ENCODE results near the gene CALN1.
"Not testable (repeated sequence)": the region's sequence is repeated elsewhere in the genome, so short reads cannot be mapped to it uniquely, and the experiment has no call there.

Gene CALN1

GRCh38 chr7:72265071-72265904 is 146.8 kb downstream of the CALN1 start:
- DNase-seq: no peak

DNA sequence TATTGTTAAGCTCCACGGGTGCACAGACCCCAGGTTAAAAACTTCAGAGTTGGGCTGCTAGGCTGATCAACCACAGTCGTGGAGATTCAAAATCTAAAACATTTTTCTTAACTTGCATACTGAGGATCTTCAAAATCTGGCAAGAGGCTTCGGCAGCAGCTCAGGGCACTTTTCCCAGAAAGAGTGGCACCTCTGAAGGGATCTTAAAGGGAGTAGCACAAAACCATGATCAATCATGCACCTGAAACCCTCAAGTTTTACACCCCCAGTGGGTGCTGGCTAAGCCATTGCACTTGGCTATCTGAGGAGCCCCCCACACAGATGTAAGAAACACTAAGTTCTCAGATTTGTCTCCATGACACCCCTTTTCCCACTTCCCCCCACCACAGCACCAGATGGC is 151.7 kb downstream of the CALN1 start:
- DNase-seq: no peak

DNA sequence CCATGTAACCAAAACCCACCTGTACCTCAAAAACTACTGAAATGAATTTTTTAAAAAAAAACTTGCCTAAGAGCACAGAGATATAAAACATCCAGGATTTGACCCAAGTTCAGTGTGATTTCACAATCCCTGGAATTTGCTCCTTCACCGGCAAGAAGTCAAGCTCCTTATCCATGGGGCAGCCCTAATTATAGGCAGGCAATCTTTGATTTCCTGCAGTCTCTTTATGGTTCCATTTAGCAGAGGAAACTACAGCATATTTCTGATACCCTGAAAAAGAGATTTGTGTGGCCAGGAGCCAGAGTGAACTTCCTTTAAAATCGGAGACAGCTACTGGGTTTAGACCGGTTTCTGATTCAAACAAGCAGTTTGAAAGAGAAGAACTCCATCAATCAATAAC is 154.1 kb downstream of the CALN1 start:
- no peak for DNase-seq

DNA sequence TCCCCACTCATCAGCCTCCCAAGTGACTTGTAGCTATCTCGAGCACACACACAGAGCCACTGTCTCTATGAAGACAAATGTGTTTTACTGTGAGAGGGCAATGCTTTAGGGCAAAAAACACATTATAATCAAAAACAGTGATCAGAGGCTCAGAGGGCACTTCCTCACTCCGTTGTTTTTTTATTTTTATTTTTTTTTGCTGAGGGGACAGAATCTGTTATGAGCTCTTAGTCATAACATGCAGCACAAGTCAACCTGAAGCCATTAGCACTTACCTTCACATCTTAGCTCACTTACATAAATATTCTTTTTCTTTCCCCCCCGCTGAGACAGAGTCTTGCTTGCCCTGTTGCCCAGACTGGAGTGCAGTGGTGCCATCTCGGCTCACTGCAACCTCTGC is 157.7 kb downstream of the CALN1 start:
- DNase-seq: no peak

- no peak for DNase-seq
Observed at GRCh38 chr7:72249106-72249505, 163.0 kb downstream of the CALN1 start.

DNA sequence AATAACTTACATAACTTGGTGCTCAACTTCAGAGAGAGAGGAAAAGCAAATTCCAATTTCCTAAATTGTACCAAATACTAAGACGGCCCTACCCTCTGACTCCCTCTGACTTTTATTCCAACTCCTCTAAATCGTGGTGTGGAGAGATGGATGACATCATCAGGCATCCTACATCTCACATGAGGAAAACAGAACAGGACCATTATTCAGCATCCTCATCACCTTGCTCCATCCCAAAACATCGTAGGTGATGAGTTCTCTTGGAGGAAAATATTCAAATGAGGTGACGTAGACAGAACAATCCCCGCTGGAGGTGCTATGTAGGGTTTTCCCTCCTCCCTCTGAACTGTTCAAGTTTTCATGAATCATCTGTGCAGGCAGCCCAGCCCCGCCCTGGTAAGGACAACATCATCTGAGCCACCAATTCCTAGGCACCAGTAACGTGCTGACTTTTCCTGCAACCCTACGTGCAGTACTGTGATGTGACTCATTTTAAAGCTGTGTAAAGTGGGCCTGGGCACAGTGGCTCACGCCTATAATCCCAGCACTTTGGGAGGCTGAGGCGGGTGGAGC is 167.2 kb downstream of the CALN1 start:
- DNase-seq: no peak

DNA sequence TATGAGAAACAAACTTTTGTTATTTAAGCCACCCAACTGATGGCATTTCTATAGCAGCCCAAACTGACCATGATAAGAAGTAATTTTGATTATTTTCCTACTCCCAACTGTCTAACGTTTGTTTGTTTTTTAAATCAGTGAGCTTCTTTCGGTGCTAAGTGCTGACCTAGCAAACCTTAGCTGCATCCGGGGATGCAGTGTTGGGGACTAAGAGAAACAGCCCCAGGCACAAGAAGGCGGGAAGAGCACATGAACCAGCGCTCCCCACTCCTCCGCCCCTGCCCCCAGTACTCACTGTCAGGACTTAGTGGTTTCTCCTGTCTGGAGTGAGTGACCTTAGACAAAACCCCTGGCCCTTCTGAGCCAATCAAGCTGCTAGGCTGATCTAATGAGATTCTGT is 168.8 kb downstream of the CALN1 start:
- no peak for DNase-seq

DNA sequence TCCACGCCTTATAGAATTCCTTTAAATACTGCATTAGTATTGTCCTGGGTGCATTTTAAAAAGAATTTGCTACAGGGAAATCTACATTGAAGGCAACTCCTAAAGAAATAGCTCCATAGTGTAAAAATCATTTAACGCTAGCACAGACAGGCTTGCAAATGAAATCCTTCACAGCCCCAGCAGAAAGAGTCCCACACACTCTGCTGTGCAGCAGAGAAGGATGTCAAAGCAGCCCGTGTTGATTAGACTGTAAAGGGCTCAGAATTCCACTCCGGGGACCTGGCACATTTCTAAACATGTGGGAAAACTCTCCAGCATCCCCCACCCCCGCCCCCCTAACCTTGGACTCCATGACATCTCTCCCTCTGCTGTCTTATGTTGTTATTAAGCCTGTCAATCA is 176.8 kb downstream of the CALN1 start:
- no peak for DNase-seq

DNA sequence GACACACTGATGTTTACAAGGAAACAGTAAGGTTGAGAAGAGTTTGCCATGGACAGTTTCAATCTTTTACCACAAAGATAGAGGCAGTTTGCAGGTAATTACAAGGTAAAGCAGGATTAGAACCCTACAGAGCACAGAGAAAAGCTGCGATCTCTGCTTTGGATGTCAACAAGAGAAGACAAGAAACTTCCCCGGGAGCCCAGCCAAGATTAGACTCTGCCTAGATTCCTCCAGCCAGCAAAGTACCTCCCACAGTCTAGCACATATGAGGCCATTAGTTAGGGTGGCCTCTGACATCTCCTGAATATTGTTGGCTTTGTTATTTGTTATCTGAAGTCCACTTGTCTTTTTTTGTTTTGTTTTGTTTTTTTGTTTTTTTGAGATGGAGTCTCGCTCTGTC is 178.1 kb downstream of the CALN1 start:
- no peak for DNase-seq

GRCh38 chr7:72230281-72230680 is 181.9 kb downstream of the CALN1 start:
- no peak for DNase-seq

- no peak for DNase-seq
Observed at GRCh38 chr7:72223351-72223750, 188.8 kb downstream of the CALN1 start.

DNA sequence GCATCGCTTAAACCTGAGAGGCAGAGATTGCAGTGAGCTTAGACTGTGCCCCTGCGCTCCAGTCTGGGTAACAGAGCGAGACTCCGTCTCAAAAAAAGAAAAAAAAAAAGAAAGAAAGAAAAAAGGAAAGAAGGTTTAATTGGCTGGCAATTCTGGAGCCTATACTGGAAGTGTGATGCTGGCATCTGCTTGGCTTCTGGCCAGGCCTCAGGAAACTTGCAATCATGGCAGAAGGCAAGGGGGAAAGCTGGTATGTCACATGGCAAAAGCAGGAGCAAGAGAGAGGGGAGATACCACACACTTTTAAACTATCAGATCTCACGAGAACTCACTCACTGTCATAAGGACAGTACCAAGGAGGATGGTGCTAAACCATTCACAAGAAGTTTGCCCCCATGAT is 190.0 kb downstream of the CALN1 start:
- DNase-seq: no peak

GRCh38 chr7:72219500-72219899 is 192.6 kb downstream of the CALN1 start:
- no peak for DNase-seq

DNA sequence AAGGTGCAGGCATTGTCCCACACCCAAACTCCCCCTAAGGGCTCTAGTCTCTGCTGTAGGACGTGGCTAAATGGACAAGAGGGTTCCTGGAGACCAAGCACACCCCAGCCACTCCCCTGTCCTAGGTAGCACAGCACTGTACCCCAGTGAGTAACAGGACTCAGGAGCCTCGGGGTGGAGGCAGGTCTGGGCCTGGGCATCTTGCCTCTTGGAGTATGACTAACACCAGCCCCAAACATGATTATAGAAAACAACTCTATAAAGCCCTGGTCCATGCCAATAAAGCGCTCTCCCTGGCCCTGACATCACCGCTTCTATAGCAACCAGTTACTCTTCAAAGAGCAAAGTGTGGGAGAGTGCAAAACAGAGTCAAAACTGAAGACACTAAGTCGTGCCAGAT is 195.0 kb downstream of the CALN1 start:
- DNase-seq: no peak

GRCh38 chr7:72213769-72214168 is 198.4 kb downstream of the CALN1 start:
- DNase-seq: no peak

- no peak for DNase-seq
Observed at GRCh38 chr7:72213081-72213480, 199.1 kb downstream of the CALN1 start.

- no peak for DNase-seq
Observed at GRCh38 chr7:72211175-72211574, 201.0 kb downstream of the CALN1 start.

GRCh38 chr7:72209006-72209405 is 203.1 kb downstream of the CALN1 start:
- DNase-seq: not testable (repeated sequence)

DNA sequence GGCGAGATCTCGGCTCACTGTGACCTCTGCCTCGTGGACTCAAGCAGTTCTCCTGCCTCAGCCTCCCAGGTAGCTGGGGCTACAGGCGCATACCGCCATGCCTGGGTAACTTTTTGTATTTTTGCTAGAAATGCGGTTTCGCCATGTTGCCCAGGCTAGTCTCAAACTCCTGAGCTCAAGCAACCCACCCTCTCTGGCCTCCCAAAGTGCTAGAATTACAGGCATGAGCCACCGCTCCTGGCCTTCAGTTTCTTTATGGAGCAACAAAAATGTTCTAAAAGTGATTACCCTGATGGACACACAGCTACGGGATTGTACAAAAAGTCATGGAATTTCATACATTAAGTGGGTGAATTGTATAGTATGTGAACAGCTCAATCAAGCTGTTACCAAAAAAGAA is 216.0 kb downstream of the CALN1 start:
- DNase-seq: no peak

- DNase-seq: no peak
Observed at GRCh38 chr7:72190919-72191318, 221.2 kb downstream of the CALN1 start.

DNA sequence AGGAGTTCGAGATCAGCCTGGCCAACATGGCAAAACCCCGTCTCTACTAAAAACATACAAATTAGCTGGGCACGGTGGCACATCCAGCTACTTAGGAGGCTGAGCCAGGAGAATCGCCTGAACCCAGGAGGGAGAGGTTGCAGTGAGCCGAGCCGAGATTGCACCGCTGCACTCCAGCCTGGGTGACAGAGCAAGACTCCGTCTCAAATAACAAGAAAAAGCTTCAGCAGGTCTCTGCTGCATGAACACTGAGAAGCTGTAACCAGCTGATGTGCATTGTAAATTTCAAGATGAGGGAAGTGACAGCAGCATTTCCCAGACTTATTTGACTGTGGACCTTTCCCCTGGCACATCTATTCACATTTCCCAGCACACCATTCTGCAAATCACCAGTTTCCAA is 222.0 kb downstream of the CALN1 start:
- no peak for DNase-seq

- DNase-seq: no peak
Observed at GRCh38 chr7:72187179-72187578, 225.0 kb downstream of the CALN1 start.

- DNase-seq: no peak
Observed at GRCh38 chr7:72183835-72184234, 228.3 kb downstream of the CALN1 start.

- DNase-seq: no peak
Observed at GRCh38 chr7:72182036-72182435, 230.1 kb downstream of the CALN1 start.

GRCh38 chr7:72176875-72177274 is 235.3 kb downstream of the CALN1 start:
- no peak for DNase-seq

All from activated effector memory CD4-positive, alpha-beta T cell treated with anti-CD3 and anti-CD28 coated beads, Interleukin-2, amount 50 U/mL, for 16 hours (primary cell).